ENCODE measurements around the gene XPC. TPM values are rescaled to one million over a fixed set of nuclear protein-coding genes. Genes with fewer than 3 reads are reported as not detected.

Gene XPC
- polyA plus RNA-seq, 1 of the 3 experiments (the other 2 are of a cell fraction) = 50.0 TPM

GRCh38 chr3:14132120-14132519 is 46.3 kb downstream of the XPC start:
- DNase-seq = no peak
- H3K4me1 ChIP-seq (ENCODE audit: control insufficient read depth in 1 of 2, insufficient read depth in 2 of 2, low read depth in 1 of 2, low read length in 1 of 2) = peaks cover 2 to 3% of the 10 kb centered on the region in 2 experiments; a peak in 2 of 4 replicates
- H3K9me3 ChIP-seq = no peaks in the 10 kb centered on the region
- H3K27me3 ChIP-seq (ENCODE audit: insufficient read depth) = no peaks in the 10 kb centered on the region
- H3K27ac ChIP-seq (ENCODE audit: low read depth in 2 of 2, low read length in 1 of 2) = no peak overlapping the region
- H2AFZ ChIP-seq (ENCODE audit: low read depth) = no peak overlapping the region
- no peak overlapping the region for H3K4me3 ChIP-seq (ENCODE audit: low read depth in 2 of 2, low read length in 1 of 2)
- ChIA-PET POLR2A (no interaction called here), CTCF (interaction anchor here (1.9 kb wide), 1 partner anchor 235 kb away, joined by 11 read pairs; no protein-coding TSS in a partner anchor)
- WGBS (ENCODE audit: low lambda C conversion rate) = 100% methylated on average over 3 of the region's 8 CpGs
- peaks cover 23% of the 10 kb centered on the region for H4K20me1 ChIP-seq (ENCODE audit: insufficient read depth)
- peaks cover 40 to 94% of the 10 kb centered on the region in 2 experiments for H3K36me3 ChIP-seq (replicated peaks in 1 of 2; ENCODE audit: control insufficient read depth in 1 of 2, insufficient read depth in 2 of 2, low read length in 1 of 2)
- no peaks in the 10 kb centered on the region for H3K9me2 ChIP-seq
- H3K9ac ChIP-seq = no peak overlapping the region
- no peak for TF ChIP-seq USF2 (IDR thresholded peaks at IDR 0.05; ENCODE audit: borderline replicate concordance, low read depth, low read length)
- TF ChIP-seq GATA2 (CRISPR knock-in tag; IDR thresholded peaks at IDR 0.05) = no peak
- no peak for TF ChIP-seq JUND (IDR thresholded peaks at IDR 0.05)
- TF ChIP-seq CTCF (IDR thresholded peaks at IDR 0.05) = no peak
- no peak for TF ChIP-seq POLR2AphosphoS5 (IDR thresholded peaks at IDR 0.05; ENCODE audit: low read depth, low read length)
- no peak for TF ChIP-seq MXI1 (IDR thresholded peaks at IDR 0.05; ENCODE audit: low read depth, low read length)
- no peak for TF ChIP-seq SMC3 (IDR thresholded peaks at IDR 0.05; ENCODE audit: low read depth, low read length)
- TF ChIP-seq EP300 (IDR thresholded peaks at IDR 0.05; ENCODE audit: borderline replicate concordance in 1 of 2, low read depth in 1 of 2, low read length in 1 of 2) = no peak
- TF ChIP-seq FOSL2 (IDR thresholded peaks at IDR 0.05; ENCODE audit: borderline replicate concordance, low read depth) = no peak
- TF ChIP-seq NRF1 (IDR thresholded peaks at IDR 0.05; ENCODE audit: low read depth, low read length) = no peak
- TF ChIP-seq TCF12 (IDR thresholded peaks at IDR 0.05) = no peak
- TF ChIP-seq GABPA (IDR thresholded peaks at IDR 0.05; ENCODE audit: low read depth) = no peak
- H3K79me2 ChIP-seq (ENCODE audit: insufficient read depth) = peaks cover 37% of the 10 kb centered on the region
- H3K4me2 ChIP-seq = no peak overlapping the region
- H3F3A ChIP-seq (replicated peaks; ENCODE audit: insufficient read depth) = no peaks in the 10 kb centered on the region

- Histone ChIP-seq H4K20me1 (ENCODE audit: insufficient read depth) (peaks cover 33% of the 10 kb centered on the region), H3K9me2 (no peaks in the 10 kb centered on the region), H3K9me3 (no peaks in the 10 kb centered on the region), H3K4me3 (ENCODE audit: low read depth in 2 of 2, low read length in 1 of 2) (no peak overlapping the region), H2AFZ (ENCODE audit: low read depth) (no peak overlapping the region), H3K9ac (no peak overlapping the region), H3K4me2 (no peak overlapping the region), H3K36me3 (replicated peaks in 1 of 2; ENCODE audit: control insufficient read depth in 1 of 2, insufficient read depth in 2 of 2, low read length in 1 of 2) (peaks cover 45 to 88% of the 10 kb centered on the region in 2 experiments), H3K4me1 (ENCODE audit: control insufficient read depth in 1 of 2, insufficient read depth in 2 of 2, low read depth in 1 of 2, low read length in 1 of 2) (peaks cover 9 to 11% of the 10 kb centered on the region in 2 experiments), H3F3A (replicated peaks; ENCODE audit: insufficient read depth) (peaks cover 7% of the 10 kb centered on the region), H3K27me3 (ENCODE audit: insufficient read depth) (no peaks in the 10 kb centered on the region), H3K79me2 (ENCODE audit: insufficient read depth) (peaks cover 47% of the 10 kb centered on the region), H3K27ac (ENCODE audit: low read depth in 2 of 2, low read length in 1 of 2) (no peak overlapping the region)
- ChIA-PET CTCF (interaction anchor here (1.9 kb wide), 1 partner anchor 234 kb away, joined by 11 read pairs; no protein-coding TSS in a partner anchor), POLR2A (no interaction called here)
- DNase-seq = no peak
- WGBS (ENCODE audit: low lambda C conversion rate) = 100% methylated on average over 4 of the region's 5 CpGs
- TF ChIP-seq GATA2 (CRISPR knock-in tag; IDR thresholded peaks at IDR 0.05) (no peak), PBX3 (IDR thresholded peaks at IDR 0.05) (no peak), USF2 (IDR thresholded peaks at IDR 0.05; ENCODE audit: borderline replicate concordance, low read depth, low read length) (no peak), MAX (IDR thresholded peaks at IDR 0.05; ENCODE audit: low read depth) (no peak), NFIC (IDR thresholded peaks at IDR 0.05; ENCODE audit: borderline replicate concordance) (no peak), POLR2AphosphoS5 (IDR thresholded peaks at IDR 0.05; ENCODE audit: low read depth, low read length) (no peak), TAF1 (IDR thresholded peaks at IDR 0.05; ENCODE audit: borderline replicate concordance, low read depth, low read length) (no peak), FOSL2 (IDR thresholded peaks at IDR 0.05; ENCODE audit: borderline replicate concordance, low read depth) (no peak)
- TF ChIP-seq, protein P1, sequence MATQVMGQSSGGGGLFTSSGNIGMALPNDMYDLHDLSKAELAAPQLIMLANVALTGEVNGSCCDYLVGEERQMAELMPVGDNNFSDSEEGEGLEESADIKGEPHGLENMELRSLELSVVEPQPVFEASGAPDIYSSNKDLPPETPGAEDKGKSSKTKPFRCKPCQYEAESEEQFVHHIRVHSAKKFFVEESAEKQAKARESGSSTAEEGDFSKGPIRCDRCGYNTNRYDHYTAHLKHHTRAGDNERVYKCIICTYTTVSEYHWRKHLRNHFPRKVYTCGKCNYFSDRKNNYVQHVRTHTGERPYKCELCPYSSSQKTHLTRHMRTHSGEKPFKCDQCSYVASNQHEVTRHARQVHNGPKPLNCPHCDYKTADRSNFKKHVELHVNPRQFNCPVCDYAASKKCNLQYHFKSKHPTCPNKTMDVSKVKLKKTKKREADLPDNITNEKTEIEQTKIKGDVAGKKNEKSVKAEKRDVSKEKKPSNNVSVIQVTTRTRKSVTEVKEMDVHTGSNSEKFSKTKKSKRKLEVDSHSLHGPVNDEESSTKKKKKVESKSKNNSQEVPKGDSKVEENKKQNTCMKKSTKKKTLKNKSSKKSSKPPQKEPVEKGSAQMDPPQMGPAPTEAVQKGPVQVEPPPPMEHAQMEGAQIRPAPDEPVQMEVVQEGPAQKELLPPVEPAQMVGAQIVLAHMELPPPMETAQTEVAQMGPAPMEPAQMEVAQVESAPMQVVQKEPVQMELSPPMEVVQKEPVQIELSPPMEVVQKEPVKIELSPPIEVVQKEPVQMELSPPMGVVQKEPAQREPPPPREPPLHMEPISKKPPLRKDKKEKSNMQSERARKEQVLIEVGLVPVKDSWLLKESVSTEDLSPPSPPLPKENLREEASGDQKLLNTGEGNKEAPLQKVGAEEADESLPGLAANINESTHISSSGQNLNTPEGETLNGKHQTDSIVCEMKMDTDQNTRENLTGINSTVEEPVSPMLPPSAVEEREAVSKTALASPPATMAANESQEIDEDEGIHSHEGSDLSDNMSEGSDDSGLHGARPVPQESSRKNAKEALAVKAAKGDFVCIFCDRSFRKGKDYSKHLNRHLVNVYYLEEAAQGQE (IDR thresholded peaks at IDR 0.05; ENCODE audit: low read depth, low read length) = no peak
These were observed 47.3 kb downstream of the XPC start for GRCh38 chr3:14131134-14131533.

All from SK-N-SH (cell line).